SKM-1 treated with dmso at 0.1 percent for 144 hours (cell line): Measurements from ENCODE around the gene ADPRM.

Experiments used
- DNase-seq: peaks from one replicate; lab custom pipeline; 2025; ENCODE audit not compliant: unreplicated experiment; lab: John Stamatoyannopoulos, UW

The ADPRM gene

GRCh38 chr17:10738521-10739258 lies 41.3 kb downstream of the ADPRM start:
- DNase-seq = no peak

- no peak for DNase-seq
Observed at GRCh38 chr17:10739386-10739785, 42.0 kb downstream of the ADPRM start.

GRCh38 chr17:10741416-10742135 lies 44.2 kb downstream of the ADPRM start:
- no peak for DNase-seq

GRCh38 chr17:10742431-10742830 lies 45.0 kb downstream of the ADPRM start:
- no peak for DNase-seq

GRCh38 chr17:10743316-10744009 lies 46.1 kb downstream of the ADPRM start:
- no peak for DNase-seq

GRCh38 chr17:10744501-10745000 lies 47.2 kb downstream of the ADPRM start:
- DNase-seq = no peak

GRCh38 chr17:10745231-10745630 lies 47.8 kb downstream of the ADPRM start:
- no peak for DNase-seq

- no peak for DNase-seq
Observed at GRCh38 chr17:10748531-10749181, 51.3 kb downstream of the ADPRM start.

- DNase-seq = no peak
Observed at GRCh38 chr17:10750210-10750609, 52.8 kb downstream of the ADPRM start.

- no peak for DNase-seq
Observed at GRCh38 chr17:10751563-10751962, 54.2 kb downstream of the ADPRM start.

GRCh38 chr17:10752696-10753095 lies 55.3 kb downstream of the ADPRM start:
- no peak for DNase-seq

- no peak for DNase-seq
Observed at GRCh38 chr17:10754109-10754508, 56.7 kb downstream of the ADPRM start.

- DNase-seq = no peak
Observed at GRCh38 chr17:10754861-10755591, 57.6 kb downstream of the ADPRM start.

- no peak for DNase-seq
Observed at GRCh38 chr17:10755592-10756127, 58.3 kb downstream of the ADPRM start.

GRCh38 chr17:10756185-10756584 lies 58.8 kb downstream of the ADPRM start:
- DNase-seq = no peak

GRCh38 chr17:10756619-10757018 lies 59.2 kb downstream of the ADPRM start:
- no peak for DNase-seq

GRCh38 chr17:10757067-10757466 lies 59.7 kb downstream of the ADPRM start:
- no peak for DNase-seq

GRCh38 chr17:10757647-10758046 lies 60.3 kb downstream of the ADPRM start:
- DNase-seq = no peak

GRCh38 chr17:10758062-10758461 lies 60.7 kb downstream of the ADPRM start:
- DNase-seq = no peak
